HG02981 (cell line): ENCODE data around the gene TAGLN.

Source experiments
- ATAC-seq: cut with Tn5 transposase; IDR thresholded peaks from one replicate; pipeline ENCODE4 v1.9.1; 2021; ENCODE audit warnings: mild to moderate bottlenecking, moderate library complexity; ENCODE audit not compliant: unreplicated experiment

The TAGLN gene

GRCh38 chr11:117229931-117230285 is 30.7 kb downstream of the TAGLN start:
- ATAC-seq = no peak

GRCh38 chr11:117230286-117230961 is 31.3 kb downstream of the TAGLN start:
- peak; percentile 36 for ATAC-seq

GRCh38 chr11:117230999-117231841 is 32.0 kb downstream of the TAGLN start:
- no peak for ATAC-seq

GRCh38 chr11:117231842-117232091 is 32.6 kb downstream of the TAGLN start, which contains the start of gene PCSK7:
Gene PCSK7, minus strand, starts transcription at chr11:117232073. Its CDS starts 2,229 bp downstream, at chr11:117229844.
- no peak for ATAC-seq

- peak; percentile 55 for ATAC-seq
Measured at GRCh38 chr11:117232092-117232878, 33.1 kb downstream of the TAGLN start, which contains the start of gene RNF214. Gene RNF214, plus strand, starts transcription at chr11:117232671. Its CDS starts 1,602 bp downstream, at chr11:117234273.

- no peak for ATAC-seq
Measured at GRCh38 chr11:117232911-117233409, 33.8 kb downstream of the TAGLN start.

- no peak for ATAC-seq
Measured at GRCh38 chr11:117238221-117238620, 39.1 kb downstream of the TAGLN start.

GRCh38 chr11:117239295-117239694 is 40.1 kb downstream of the TAGLN start:
- no peak for ATAC-seq

- ATAC-seq = no peak
Measured at GRCh38 chr11:117248341-117248740, 49.2 kb downstream of the TAGLN start.

- ATAC-seq = no peak
Measured at GRCh38 chr11:117249571-117249970, 50.4 kb downstream of the TAGLN start.

GRCh38 chr11:117251506-117251905 is 52.3 kb downstream of the TAGLN start:
- no peak for ATAC-seq

GRCh38 chr11:117255966-117256365 is 56.8 kb downstream of the TAGLN start:
- ATAC-seq = no peak

GRCh38 chr11:117256573-117256972 is 57.4 kb downstream of the TAGLN start:
- no peak for ATAC-seq
